GM21423 (cell line): Measurements from ENCODE around the gene TAF8.
A peak's percentile ranks its signal among the peaks of the same experiment; 100 is the strongest.

ENCODE experiments used
- ATAC-seq: cut with Tn5 transposase; IDR thresholded peaks from one replicate; pipeline ENCODE4 v1.9.1; 2021; ENCODE audit warnings: mild to moderate bottlenecking, moderate library complexity; ENCODE audit not compliant: unreplicated experiment

Gene TAF8

GRCh38 chr6:42095094-42095493 is 44.8 kb downstream of the TAF8 start:
- ATAC-seq = no peak

- ATAC-seq = no peak
Measured at GRCh38 chr6:42095776-42096541, 45.6 kb downstream of the TAF8 start.

GRCh38 chr6:42099340-42100028 is 49.2 kb downstream of the TAF8 start:
- no peak for ATAC-seq

GRCh38 chr6:42100029-42100901 is 49.9 kb downstream of the TAF8 start:
- no peak for ATAC-seq

- no peak for ATAC-seq
Measured at GRCh38 chr6:42101186-42101657, 50.9 kb downstream of the TAF8 start.

GRCh38 chr6:42103216-42103615 is 52.9 kb downstream of the TAF8 start:
- no peak for ATAC-seq

- ATAC-seq = no peak
Measured at GRCh38 chr6:42103753-42104094, 53.4 kb downstream of the TAF8 start.

GRCh38 chr6:42104095-42104803 is 53.9 kb downstream of the TAF8 start:
- ATAC-seq = peak; percentile 67

GRCh38 chr6:42104804-42105125 is 54.4 kb downstream of the TAF8 start:
- ATAC-seq = no peak

- ATAC-seq = no peak
Measured at GRCh38 chr6:42105156-42105648, 54.9 kb downstream of the TAF8 start.

GRCh38 chr6:42105709-42106108 is 55.4 kb downstream of the TAF8 start:
- no peak for ATAC-seq

GRCh38 chr6:42106112-42107023 is 56.0 kb downstream of the TAF8 start:
- ATAC-seq = no peak

- ATAC-seq = no peak
Measured at GRCh38 chr6:42108071-42108470, 57.7 kb downstream of the TAF8 start.

- ATAC-seq = no peak
Measured at GRCh38 chr6:42110683-42111082, 60.4 kb downstream of the TAF8 start.

GRCh38 chr6:42112351-42112750 is 62.0 kb downstream of the TAF8 start:
- ATAC-seq = no peak

GRCh38 chr6:42113936-42114636 is 63.8 kb downstream of the TAF8 start:
- no peak for ATAC-seq

- ATAC-seq = no peak
Measured at GRCh38 chr6:42117843-42118161, 67.5 kb downstream of the TAF8 start.

- no peak for ATAC-seq
Measured at GRCh38 chr6:42118162-42119001, 68.1 kb downstream of the TAF8 start.
